ENCODE measurements around the gene ISL1. TPM values are rescaled to one million over a fixed set of nuclear protein-coding genes. Genes with fewer than 3 reads are reported as not detected.
A peak's percentile ranks its signal among the peaks of the same experiment; 100 is the strongest.

The ISL1 gene
- total RNA-seq: 0.41 TPM

DNA sequence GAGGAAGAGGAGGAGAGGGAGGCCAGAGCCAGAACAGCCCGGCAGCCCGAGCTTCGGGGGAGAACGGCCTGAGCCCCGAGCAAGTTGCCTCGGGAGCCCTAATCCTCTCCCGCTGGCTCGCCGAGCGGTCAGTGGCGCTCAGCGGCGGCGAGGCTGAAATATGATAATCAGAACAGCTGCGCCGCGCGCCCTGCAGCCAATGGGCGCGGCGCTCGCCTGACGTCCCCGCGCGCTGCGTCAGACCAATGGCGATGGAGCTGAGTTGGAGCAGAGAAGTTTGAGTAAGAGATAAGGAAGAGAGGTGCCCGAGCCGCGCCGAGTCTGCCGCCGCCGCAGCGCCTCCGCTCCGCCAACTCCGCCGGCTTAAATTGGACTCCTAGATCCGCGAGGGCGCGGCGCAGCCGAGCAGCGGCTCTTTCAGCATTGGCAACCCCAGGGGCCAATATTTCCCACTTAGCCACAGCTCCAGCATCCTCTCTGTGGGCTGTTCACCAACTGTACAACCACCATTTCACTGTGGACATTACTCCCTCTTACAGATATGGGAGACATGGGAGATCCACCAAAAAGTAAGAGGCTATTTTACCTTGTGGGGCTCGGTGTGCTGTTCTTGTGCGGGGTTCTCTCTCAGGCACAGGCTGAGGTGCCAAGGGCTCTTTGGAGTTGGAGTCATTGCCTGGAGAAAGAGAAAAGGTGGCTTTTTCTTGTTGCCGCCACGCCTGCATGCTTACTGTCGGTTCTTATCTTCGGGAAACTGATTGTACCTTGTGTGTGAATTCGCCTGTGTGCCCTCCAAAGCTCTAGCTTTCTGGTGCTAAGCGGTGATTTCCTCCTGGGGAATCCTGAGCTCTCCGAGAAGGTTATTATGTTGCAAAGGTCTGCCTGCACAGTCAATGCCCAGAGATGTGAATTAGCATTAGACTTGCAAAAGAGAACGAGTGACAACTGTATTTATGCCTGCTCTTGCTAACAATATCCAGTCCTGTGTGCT is at the start of gene ISL1:
Gene ISL1, plus strand, starts transcription at position 318 of the 991 bp plus-strand sequence. Its CDS starts 224 bp downstream, at position 542.
- peak; percentile 93 for DNase-seq

GRCh38 chr5:51336878-51337277 is 46.4 kb upstream of the ISL1 start:
- no peak for DNase-seq

DNA sequence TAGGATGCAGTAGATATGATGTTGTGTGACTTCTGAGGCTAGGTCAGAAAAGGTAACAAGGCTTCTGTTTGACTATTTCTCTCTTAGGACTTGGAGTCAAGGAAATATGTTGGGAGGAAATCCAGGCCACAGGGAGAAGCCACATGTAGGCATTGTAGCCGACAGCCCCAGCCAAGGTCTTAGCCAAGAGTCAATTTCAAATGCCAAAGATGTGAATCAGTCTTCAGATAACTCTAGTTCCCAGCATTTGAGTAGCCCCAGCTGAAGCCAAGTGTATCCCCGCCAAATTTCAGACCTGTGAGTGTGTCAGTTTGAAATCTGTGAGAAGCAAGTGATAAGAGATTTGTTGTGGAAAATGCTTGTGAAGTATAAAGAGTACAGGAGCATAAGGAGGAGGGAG is 38.1 kb upstream of the ISL1 start:
- no peak for DNase-seq

DNA sequence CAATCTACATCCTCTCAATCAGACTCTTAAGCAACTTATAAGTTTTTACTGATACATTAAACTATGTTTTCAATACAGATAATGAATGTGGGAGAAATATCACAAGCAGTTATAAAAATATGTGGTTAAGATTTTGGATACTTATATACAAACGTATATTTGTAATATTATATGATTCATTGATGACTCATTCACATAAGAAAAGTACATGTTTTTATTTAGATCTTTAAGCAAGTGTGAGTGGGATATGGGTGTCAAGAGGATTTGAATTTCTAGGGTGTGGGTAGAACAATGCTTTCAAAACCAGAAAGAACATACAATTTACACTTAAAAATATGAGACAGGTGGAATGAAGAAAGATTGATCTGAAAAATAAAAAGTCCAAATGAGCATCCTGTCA is 36.1 kb upstream of the ISL1 start:
- DNase-seq: no peak

GRCh38 chr5:51347704-51348103 is 35.5 kb upstream of the ISL1 start:
- DNase-seq: no peak

DNA sequence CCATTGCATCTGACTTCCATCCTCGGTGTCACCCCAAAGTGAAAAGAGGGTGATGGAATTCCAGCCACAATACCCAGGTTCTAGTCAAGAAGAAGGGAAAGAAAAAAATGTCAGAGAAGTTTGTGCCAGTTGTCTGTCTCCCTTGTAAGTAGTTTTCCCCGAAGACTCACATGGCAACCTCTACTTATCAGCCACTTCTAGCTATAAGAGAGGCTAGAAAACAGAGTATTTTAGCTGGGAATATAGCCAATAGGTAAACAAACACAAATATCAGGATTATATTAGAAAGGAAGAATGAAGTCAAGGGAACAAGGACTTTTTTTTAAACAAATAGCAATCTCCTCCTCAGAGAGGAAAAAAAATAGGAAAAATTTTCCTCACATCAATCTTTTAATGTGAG is 12.2 kb upstream of the ISL1 start:
- DNase-seq: no peak

GRCh38 chr5:51373880-51374523 is 9.2 kb upstream of the ISL1 start:
- no peak for DNase-seq

- no peak for DNase-seq
Measured at GRCh38 chr5:51375084-51375483, 8.2 kb upstream of the ISL1 start.

DNA sequence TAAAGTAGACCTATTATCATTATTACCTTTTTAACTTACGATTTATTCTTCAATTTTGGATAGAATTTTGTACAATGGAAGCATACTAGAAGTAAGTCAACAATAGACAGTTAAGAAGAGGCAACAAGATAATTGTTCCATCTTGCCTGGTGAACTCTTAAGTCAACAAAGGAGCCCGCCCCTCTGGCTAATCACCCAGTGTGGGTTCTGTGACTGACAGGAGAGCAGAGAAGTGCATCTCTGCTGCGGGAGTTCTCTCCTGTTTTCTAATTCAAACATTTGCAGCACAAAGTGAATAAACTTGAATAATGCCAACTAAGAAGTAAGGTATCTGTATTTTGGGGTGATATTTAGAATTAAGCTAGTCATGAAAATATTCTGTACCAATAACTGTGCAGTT is 6.7 kb upstream of the ISL1 start:
- DNase-seq: no peak

GRCh38 chr5:51377151-51378060 is 5.8 kb upstream of the ISL1 start:
- peak; percentile 10 for DNase-seq

- DNase-seq: no peak
Measured at GRCh38 chr5:51378061-51378409, 5.2 kb upstream of the ISL1 start.

DNA sequence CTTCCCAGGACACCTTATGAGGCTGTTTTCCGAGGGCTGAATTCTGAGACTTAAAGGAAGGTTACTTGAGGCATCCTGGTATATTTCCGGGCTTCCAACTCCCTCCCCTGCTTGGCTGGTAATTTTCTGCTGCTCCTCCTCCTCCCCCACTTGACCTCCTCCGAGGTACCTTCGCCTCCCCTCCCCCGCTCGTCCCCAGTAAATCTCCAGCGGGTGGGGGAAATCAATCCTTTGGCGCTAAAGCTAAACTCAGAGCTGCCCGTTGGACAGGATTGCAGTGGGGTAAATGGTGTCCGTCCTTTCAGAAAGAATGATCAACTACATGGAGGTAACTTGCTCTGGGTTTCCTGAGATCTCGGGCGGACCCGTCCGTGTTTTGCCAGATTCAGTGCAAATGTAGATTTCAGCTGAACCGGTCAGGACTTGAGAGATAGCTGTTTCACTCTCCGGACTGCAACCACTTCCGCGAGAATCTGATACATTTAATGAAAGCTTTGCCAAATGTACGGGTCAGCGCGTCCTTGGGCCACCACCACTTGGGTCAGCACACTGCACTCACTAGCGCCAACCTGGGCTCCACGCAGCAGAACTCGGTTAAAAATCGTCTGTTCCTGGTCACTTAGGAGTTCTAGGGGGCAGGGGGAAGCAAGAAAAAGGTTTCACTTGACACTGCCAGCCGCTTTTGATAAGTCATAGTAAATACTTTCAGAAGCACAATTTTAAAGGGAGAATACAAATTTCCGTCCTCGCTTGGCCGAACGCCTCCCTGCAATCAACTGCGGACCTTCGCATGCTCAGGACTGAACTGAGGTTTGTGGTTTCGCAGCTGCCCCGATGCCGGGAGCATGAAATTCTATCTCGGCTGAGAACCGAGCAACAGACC is 4.6 kb upstream of the ISL1 start:
- peak; percentile 58 for DNase-seq

GRCh38 chr5:51379331-51379700 is 3.9 kb upstream of the ISL1 start:
- DNase-seq: no peak

- peak; percentile 63 for DNase-seq
Measured at GRCh38 chr5:51380603-51381207, 2.5 kb upstream of the ISL1 start.

DNA sequence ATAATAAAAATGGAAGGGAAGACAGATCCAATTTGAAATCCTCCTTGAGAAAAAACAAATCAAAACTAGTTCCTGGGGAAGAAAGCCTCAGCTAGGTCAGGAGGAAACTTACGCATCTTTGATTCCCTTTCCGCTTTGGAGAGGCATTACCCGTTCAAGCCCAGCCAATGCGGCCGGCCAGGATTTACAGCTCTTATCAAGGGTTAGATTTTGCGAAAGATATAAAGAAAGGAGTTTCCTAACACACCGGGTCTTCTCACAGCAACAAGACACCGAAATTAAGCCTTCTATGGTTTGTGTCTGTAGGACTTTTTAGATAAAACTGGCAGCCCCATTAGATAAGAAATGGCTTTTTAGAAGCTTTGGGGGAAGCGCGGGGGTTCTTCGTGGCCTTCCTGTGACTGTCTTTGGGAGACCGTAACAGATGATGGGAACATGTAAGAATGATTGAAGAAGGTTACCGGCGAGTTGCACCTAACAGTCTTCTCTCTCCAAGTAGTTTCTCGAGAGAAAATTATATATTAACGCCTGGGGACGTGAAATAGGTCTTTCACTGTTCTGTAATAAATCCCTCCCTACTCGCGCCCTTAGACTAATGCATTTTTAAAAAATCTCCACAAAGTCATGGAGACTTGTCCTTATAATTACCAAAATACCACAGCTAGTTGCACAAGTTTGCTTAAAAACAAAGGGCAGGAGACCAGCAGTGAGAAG is 1.3 kb upstream of the ISL1 start:
- DNase-seq: peak; percentile 49

DNA sequence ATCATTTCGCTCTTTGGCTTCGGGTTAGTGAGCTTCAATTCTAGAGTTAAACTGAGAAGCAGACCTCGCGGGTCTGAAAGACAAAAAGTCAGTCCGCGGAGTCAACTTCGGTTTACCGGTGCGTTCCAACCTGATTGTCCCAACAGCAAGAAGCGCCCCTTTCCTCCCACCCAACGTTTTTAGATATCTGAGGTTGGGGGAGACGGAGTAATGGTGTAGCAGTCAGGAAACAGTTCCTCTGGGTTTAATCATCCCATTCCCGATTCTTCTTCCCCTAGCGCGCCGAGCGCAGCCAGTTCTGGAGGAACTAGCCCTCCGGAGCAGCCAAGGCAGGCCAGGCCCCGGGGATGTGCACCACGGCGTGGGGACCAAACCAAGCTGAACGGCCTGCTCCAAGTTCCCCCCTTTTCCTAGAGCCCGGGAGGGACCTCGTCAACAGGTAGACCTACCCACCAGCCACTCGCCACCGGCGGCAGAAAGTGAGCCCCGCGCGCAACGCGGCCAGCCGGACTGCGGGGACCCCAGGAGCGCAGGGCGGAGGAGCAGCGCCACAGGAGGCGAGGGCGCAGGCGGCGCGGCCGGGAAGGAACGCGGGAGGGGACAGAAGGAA is 622 bp upstream of the ISL1 start:
- DNase-seq: no peak

- peak; percentile 16 for DNase-seq
Measured at GRCh38 chr5:51384281-51384840, 1.1 kb downstream of the ISL1 start.

DNA sequence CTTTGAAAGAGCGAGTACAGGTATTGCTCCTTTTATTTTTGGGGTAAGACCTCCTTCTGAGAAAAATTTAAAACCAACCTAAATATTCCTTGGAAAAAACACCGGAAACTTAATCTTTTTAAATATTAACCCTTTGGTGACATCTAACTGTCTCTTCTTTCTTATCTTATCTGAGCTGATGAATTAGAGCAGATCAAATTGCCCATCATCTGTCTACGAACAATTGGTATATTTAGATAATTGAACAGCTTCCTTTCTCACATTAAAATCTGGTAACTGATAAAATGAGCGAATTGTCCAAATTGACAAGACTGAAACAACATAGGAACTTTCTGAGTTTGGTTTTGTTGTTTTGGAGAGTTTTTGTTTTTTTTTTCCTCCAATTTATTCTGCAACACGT is 2.0 kb downstream of the ISL1 start:
- DNase-seq: peak; percentile 22

Data from tongue (tissue), 2 donors.